AML-193 (cell line): Measurements from ENCODE around the gene TAPBP.
"Not testable (repeated sequence)": the region's sequence is repeated elsewhere in the genome, so short reads cannot be mapped to it uniquely, and the experiment has no call there.

Experiments used
- DNase-seq, 2 experiments: peaks; one replicate each; lab custom pipeline; 2025; lab: John Stamatoyannopoulos, UW

Gene TAPBP

DNA sequence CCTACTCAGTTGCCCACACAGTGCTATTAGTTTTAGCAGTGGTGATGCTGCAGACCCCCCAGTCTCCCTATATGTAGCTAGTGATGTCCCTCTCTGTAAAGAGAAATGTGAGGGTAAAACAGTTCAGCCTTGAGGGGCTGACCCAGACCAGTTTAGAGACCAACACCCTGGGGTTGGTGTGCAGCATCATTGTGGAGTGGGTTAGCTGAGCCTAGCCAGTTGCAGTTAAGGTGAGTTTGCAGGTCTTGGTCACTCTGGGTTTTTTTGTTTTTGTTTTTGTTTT is 37.4 kb downstream of the TAPBP start:
- DNase-seq, result no peak

DNA sequence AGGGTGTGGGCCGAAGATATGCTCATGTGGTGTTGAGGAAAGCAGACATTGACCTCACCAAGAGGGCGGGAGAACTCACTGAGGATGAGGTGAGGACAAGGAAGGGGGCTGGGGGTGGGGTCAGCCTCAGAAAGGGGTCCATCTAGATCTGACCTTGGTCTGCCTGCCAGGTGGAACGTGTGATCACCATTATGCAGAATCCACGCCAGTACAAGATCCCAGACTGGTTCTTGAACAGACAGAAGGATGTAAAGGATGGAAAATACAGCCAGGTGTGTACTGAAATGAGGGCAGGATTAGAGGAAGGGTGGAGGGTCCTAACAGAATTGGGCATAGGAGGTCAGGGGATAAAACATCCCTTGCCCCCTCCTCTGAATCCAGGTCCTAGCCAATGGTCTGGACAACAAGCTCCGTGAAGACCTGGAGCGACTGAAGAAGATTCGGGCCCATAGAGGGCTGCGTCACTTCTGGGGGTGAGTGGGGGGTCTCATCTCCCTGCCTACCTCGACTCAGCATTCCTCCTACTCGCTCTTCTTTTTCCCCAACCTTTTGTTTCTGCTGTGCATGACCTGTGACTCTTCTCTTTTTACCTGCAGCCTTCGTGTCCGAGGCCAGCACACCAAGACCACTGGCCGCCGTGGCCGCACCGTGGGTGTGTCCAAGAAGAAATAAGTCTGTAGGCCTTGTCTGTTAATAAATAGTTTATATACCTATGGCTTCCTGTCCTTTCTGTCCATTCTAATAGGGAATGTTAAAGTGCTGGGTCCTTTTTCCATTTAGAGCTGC is 37.9 kb downstream of the TAPBP start:
- not testable (repeated sequence) for DNase-seq

DNA sequence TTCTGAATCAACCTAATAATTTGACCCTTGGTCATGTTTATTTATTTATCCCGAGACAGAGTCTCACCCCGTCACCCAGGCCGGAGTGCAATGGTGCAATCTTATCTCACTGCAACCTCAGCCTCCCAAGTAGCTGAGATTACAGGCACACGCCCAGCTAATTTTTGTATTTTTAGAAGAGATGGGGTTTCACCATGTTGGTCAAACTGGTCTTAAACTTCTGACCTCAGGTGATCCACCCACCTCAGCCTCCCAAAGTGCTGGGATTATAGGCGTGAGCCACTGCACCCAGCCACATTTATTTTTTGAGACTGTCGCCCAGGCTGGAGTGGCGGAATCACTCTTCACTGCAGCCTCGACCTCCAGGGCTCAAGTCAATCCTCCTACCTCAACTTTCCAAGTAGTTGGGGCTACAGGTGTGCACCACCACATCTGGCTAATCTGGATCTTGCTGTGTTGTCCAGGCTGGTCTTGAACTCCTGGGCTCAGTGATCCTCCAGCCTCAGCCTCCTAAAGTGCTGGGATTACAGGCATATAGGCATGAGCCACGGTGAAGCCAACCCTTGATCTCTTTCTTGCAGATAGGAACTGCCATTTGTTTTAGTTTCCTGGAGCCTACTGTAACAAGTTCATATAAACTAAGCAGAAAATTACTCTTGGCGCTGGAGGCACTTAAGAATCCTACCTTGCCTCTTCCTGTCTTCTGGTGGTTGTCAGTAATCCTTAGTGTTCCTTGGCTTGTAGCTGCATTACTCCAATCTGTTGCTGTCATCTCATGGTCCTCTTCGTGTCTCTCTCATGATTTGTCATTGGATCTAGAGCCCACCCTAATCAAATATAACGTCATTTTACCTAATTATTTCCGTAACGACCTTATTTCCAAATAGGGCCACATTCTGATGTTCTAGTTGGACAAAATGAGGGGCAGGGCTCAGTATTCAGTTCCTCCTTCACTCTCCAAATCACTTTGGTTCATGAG is 39.7 kb downstream of the TAPBP start:
- no peak for DNase-seq

DNA sequence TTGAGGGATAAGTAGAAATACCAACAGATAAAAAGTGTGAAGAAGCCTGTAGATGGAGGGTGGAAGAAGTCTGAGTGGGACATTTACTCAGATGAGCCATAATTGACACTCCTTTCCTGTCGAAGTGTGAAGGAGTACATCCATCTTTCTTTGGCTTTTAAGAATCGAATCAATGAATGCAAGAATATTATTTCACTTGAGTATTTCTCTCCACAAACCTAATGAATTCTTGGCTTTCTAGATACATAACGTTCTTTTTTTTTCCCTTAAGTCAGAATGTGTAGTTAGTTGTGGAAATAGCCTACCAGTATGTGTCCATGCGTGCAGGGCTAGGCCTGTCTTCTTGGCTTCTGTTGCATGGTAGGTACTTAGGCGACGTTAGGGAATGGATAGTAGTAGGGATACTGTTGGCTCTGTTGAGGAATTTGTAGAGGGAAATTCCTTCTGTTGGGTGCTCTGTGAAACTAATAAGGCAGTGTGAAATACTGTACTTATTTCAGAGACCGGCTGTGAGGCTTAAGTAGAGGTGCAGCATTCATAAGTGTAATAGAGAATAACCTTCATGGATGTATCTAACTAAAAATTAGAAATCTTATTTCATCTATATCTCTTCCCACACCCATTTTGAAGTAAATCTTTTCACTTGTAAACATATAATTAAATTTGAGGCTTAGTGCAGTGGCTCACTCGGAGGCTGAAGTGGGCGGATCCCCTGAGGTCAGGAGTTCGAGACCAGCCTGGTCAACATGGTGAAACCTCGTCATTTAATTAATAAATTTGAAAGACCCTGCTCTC is 40.6 kb downstream of the TAPBP start:
- DNase-seq, result no peak

DNA sequence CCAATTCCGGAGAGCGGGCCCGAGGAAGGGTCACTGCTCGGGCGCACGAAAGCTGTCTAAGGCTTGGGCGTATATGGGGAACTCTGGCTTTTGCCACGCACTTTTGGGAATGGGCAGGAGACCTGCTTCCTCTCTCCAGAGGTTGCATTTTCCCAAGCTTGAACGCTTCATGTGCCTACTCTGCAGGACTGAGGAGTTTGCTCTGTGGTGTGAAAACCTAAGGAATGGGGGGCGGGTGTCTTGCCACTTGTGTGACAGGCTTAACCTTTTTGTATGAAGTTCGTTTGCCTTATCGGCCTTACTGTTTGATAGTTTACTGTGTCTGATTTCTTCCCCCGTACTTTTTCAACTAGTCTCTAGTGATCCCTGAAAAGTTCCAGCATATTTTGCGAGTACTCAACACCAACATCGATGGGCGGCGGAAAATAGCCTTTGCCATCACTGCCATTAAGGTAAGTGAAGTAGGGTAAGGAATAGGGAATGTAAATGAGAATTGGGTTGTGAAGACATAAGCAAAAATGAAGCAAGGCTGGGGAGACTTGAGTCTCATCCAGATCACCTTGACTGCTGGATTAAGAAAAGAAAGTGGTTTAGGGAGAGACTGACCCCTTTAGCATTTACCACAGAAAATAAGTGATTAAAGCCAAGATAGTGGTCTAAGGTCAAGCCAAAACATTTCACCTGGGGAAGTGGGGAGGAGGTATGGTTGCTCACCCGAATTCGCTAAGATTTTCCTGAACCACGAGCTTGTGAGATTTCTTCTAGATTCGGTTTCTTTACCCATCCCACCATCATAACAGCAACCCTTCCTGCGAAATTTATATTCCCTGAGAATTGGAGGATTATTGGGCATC is 41.4 kb downstream of the TAPBP start:
- no peak for DNase-seq

DNA sequence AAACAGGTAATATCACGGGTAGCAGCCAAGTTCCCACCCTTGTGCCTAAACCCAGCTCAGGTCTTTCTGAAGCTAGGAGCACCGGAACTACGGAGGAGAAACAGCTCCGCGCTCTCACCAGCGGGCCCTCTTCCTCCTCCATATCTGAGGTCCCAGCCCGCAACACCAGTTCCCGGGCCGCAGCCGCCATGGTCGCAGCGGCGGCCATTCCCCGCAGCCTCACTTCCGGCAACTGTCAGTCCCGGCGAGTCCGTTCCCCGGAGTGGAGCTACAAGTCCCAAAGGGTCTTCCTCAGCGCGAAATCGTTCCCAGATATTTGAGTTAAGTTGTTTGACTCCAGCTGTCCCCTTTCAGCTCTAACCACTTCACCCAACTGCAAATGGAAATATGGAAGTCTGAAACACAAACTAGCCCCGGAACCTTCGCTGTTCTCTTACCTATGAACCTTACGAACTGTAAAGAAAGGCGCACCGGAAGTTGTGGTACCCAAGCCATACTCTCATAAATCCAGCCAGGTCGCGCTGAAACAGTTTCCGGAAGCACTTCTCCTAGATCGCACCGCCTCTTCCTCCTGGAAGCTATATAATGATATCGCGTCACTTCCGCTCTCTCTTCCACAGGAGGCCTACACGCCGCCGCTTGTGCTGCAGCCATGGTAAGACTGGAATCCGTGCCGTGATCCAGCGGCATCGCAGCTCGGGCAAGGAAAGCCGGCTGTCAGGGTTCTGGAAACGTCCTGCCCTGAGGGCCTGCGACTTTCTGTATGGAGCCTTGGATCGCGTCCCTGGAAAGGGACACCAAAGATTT is 42.2 kb downstream of the TAPBP start, which contains the start of the genes RPS18 and VPS52:
TSS of gene RPS18 (plus strand) at position 608 of the 807 bp plus-strand sequence. CDS start at position 653, 45 bp downstream.
TSS of gene VPS52 (minus strand) at position 409 of the 807 bp plus-strand sequence. CDS start at position 208, 201 bp downstream.
- DNase-seq, result peak; percentile 99 to 100

DNA sequence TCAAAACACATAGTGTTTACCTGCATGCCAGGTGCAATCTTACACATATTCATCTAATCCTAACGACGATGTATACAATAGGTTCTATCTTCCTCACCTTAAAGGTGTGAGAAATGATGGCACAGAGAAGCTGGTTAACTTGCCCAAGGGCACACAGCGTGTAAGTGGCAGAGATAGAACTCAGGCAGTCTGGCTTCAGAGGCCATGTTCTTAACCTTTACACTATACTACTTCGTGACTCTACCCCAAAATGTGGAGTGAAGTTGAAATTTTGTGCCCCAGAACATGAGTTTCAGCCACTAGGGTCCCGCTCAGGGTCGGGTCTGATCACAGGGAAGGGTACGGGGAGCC is 42.8 kb downstream of the TAPBP start:
- peak; percentile 36 to 48 for DNase-seq

DNA sequence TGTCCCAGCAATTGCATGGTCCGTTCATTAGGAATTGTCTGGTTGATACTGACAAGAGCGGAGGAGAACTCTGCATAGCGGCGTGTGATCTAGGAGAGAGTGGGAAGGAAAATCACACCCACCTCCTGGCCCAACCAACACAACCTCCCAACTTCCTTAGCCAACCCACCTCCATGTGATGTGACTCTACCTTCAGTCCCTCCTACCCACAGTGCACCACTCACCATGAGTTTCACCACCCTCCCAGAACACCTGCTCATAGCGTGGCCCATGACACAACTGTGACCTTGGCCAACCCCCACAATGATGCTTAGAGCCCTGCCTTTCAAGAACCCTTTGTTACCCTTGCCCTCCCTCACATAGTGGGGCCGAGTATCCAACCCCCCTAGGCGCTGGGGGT is 49.9 kb downstream of the TAPBP start:
- DNase-seq, result no peak

DNA sequence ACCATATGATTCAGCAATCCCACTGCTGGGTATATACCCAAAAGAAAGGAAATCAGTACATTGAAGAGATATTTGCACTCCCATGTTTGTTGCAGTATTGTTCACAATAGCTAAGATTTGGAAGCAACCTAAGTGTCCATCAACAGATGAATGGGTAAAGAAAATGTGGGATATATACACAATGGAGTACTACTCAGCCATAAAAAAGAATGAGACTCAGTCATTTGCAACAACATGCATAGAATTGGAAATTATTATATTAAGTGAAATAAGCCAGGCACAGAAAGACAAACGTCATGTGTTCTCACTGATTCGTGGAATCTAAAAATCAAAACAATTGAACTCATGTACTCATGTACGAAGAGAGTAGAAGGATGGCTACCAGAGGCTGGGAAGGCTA is 51.4 kb downstream of the TAPBP start:
- not testable (repeated sequence) for DNase-seq

DNA sequence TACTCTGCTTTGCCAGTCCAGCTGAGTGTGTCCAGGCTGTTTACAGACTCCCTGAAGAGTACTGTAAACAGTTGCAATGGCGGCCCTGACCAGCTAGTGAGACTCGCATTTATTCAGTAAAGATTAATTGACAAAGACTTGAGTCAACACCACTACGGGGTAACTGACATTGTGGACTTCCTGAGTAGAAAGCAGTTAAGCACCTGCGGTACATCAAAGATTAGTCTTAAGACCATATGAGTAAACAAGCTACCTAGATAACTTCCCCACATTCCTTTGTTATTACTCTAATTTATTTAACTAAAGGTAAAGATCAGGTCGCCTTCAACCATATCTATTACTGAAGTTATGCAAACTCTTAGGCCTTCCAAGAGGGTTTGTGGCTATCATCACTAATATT is 54.8 kb downstream of the TAPBP start:
- DNase-seq, result no peak

DNA sequence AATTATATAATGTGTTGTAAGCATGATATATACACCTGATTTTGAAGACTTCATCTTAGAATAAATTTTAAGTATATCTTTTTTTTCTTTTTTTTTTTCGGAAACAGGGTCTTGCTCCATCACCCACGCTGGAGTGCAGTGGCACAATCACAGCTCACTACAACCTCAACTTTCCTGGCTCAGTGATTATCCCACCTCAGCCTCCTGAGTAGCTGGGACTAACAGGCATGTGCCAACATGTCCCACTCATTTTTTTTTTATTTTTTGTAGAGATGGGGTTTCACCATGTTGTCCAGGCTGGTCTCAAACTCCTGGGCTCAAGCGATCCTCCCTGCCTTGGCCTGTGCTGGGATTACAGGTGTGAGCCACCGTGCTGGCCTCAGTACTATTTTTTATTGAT is 59.3 kb downstream of the TAPBP start:
- DNase-seq, result no peak

DNA sequence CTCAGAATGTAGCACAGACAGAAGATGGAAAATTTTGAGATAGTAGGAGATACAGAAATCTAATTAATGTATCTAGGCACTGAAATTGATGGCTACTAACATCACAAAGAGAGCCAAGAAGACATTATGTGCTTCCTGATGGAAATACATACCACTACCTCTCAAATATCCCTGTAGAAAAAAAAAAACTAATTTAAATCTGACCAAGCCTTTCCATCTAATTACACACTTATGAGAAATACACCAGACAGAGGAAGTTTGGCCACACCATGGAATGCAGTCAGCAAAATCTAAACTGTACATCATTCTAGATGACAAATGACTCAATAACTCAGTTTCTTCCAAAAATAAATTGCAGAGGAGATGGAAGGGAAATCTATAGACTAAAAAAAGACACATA is 61.1 kb downstream of the TAPBP start:
- no peak for DNase-seq

DNA sequence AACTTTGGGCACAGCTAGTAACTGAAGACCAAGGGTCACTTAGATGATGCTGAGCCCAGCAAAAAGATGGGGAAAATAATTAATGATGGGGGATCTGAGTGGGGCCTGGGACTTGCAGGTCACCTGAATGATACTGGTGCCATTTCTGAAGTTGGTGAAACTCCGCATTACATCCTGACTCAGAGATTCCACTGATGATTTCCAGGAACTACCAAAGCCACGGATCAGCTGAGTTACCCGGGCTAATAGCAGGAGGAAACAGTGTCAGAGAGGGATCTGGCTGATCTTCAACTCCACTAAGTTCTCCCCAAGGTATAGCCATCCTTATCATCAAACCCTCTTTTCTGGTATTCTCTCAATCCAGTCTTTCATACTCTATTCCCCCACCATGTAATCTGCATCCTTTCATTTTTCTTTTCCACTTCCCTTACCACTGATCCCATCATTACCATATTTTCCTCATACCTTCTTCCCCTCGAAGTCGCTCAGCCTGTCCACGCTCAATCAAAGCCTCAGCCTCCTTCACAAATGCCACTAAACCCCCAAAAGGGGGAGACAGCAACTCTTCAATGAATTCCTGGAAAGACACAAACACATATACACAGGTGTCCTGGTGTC is 62.4 kb downstream of the TAPBP start:
- DNase-seq, result no peak

DNA sequence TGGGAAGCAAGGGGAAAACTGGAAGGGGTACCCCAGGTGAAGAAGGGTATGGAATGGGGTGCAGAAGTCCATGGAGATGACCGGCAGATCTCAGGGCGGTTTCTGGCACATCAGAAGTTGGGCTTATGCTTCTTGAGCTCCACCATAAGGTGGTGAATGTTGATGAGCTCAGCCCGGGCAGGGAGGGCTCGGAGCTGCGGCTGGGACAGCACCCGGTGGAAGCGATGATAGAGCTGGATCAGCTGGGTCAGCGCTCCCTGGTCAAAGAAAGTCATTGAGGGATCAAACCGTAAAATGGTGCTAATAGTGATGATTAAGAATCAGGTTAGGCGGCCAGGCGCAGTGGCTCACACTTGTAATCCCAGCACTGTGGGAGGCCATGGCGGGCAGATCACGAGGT is 63.1 kb downstream of the TAPBP start:
- DNase-seq, result no peak

DNA sequence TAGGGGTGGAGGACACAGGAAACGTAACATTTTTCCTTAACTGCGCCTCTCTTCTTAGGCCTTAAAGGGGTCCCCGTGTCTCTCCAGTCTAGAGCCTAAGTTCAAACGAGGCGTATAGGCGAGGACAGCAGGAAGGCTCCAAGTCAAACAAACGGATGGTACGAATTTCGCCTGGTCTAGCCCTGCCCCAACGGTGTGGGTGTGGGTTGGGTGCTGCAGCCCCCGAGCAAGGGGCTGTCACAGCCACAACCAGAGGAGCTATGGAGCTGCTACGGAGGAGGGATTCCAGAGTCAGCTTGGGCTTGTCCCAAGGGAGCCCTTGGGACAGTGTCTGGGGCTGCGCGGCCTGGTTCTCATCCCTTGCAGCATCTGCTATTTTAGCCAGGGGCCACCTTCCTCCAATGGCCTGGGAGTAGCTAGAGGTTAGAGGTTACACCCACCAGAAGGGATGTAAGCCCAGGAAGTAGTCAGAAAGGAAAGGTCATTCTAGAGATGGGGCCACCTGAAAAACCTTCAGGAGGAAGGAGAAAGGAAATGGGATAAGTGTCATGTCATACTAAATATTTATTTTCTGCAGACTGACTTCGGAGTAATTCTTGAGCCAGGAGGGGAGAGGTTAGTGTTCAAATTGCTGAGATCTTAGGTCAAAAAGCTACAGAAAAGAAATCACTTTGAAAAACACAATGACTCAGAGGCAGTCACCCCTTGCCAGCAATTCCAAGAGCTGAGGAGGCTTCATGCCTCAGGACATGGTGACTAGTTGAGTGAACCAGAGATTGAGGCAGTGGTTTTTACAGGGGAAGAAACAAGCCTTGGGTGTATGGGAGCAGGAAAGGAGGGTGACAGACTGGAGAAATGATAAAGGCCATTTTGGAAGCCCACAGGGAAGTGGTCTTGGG is 63.9 kb downstream of the TAPBP start:
- DNase-seq, result no peak
